Stromal cell of bone marrow (primary cell): ENCODE data around the gene PPP6R3.
A peak's percentile ranks its signal among the peaks of the same experiment; 100 is the strongest.
"Not testable (repeated sequence)": the region's sequence is repeated elsewhere in the genome, so short reads cannot be mapped to it uniquely, and the experiment has no call there.

ENCODE experiments used
- DNase-seq: peaks from one replicate; pipeline ENCODE4 v3.0.0-alpha.2; 2012; ENCODE audit warnings: low read depth

The PPP6R3 gene

GRCh38 chr11:68436162-68436888 lies 24.2 kb upstream of the PPP6R3 start:
- DNase-seq = no peak

- DNase-seq = peak; percentile 74
These were observed 23.3 kb upstream of the PPP6R3 start for GRCh38 chr11:68436985-68437926.

- no peak for DNase-seq
These were observed 22.5 kb upstream of the PPP6R3 start for GRCh38 chr11:68437927-68438657.

GRCh38 chr11:68438658-68439259 lies 21.8 kb upstream of the PPP6R3 start:
- DNase-seq = no peak

- DNase-seq = no peak
These were observed 21.0 kb upstream of the PPP6R3 start for GRCh38 chr11:68439355-68440065.

- no peak for DNase-seq
These were observed 20.3 kb upstream of the PPP6R3 start for GRCh38 chr11:68440224-68440623.

- peak; percentile 6 for DNase-seq
These were observed 18.9 kb upstream of the PPP6R3 start for GRCh38 chr11:68441466-68442230.

- no peak for DNase-seq
These were observed 18.1 kb upstream of the PPP6R3 start for GRCh38 chr11:68442433-68442832.

GRCh38 chr11:68444566-68444965 lies 16.0 kb upstream of the PPP6R3 start:
- DNase-seq = no peak

GRCh38 chr11:68445531-68446035 lies 15.0 kb upstream of the PPP6R3 start:
- no peak for DNase-seq

- DNase-seq = no peak
These were observed 14.4 kb upstream of the PPP6R3 start for GRCh38 chr11:68446046-68446725.

GRCh38 chr11:68447015-68447801 lies 13.3 kb upstream of the PPP6R3 start:
- no peak for DNase-seq

GRCh38 chr11:68447914-68448313 lies 12.6 kb upstream of the PPP6R3 start:
- DNase-seq = not testable (repeated sequence)

- no peak for DNase-seq
These were observed 11.9 kb upstream of the PPP6R3 start for GRCh38 chr11:68448604-68449011.

GRCh38 chr11:68449951-68450350 lies 10.6 kb upstream of the PPP6R3 start:
- DNase-seq = no peak

GRCh38 chr11:68450711-68451110 lies 9.8 kb upstream of the PPP6R3 start:
- DNase-seq = no peak

- DNase-seq = no peak
These were observed 5.8 kb upstream of the PPP6R3 start for GRCh38 chr11:68454767-68455166.

- DNase-seq = no peak
These were observed 5.1 kb upstream of the PPP6R3 start for GRCh38 chr11:68455485-68455884.
